ENCODE data around the gene MSMP.

The MSMP gene

GRCh38 chr9:35723426-35723825, 30.6 kb downstream of the MSMP start:
- no peak for DNase-seq (ENCODE audit: low read depth)

- no peak for DNase-seq (ENCODE audit: low read depth)
These were observed 34.5 kb downstream of the MSMP start for GRCh38 chr9:35719546-35719945.

- DNase-seq (ENCODE audit: low read depth) = no peak
These were observed 35.2 kb downstream of the MSMP start for GRCh38 chr9:35718721-35719511.

- no peak for DNase-seq (ENCODE audit: low read depth)
These were observed 36.8 kb downstream of the MSMP start for GRCh38 chr9:35717132-35717870.

GRCh38 chr9:35716230-35716629, 37.8 kb downstream of the MSMP start:
- no peak for DNase-seq (ENCODE audit: low read depth)

- DNase-seq (ENCODE audit: low read depth) = no peak
These were observed 39.4 kb downstream of the MSMP start for GRCh38 chr9:35714579-35715252.

GRCh38 chr9:35714123-35714522, 40.0 kb downstream of the MSMP start:
- DNase-seq (ENCODE audit: low read depth) = no peak

- DNase-seq (ENCODE audit: low read depth) = no peak
These were observed 40.5 kb downstream of the MSMP start for GRCh38 chr9:35713578-35713977.

- no peak for DNase-seq (ENCODE audit: low read depth)
These were observed 41.2 kb downstream of the MSMP start for GRCh38 chr9:35712762-35713400.

GRCh38 chr9:35711501-35712428, 42.3 kb downstream of the MSMP start:
- no peak for DNase-seq (ENCODE audit: low read depth)

GRCh38 chr9:35710818-35711500, 43.1 kb downstream of the MSMP start:
- DNase-seq (ENCODE audit: low read depth) = no peak

GRCh38 chr9:35708146-35708545, 45.9 kb downstream of the MSMP start:
- no peak for DNase-seq (ENCODE audit: low read depth)

GRCh38 chr9:35706951-35707350, 47.1 kb downstream of the MSMP start:
- DNase-seq (ENCODE audit: low read depth) = no peak

GRCh38 chr9:35705836-35706430, 48.1 kb downstream of the MSMP start:
- no peak for DNase-seq (ENCODE audit: low read depth)

GRCh38 chr9:35705372-35705771, 48.7 kb downstream of the MSMP start:
- DNase-seq (ENCODE audit: low read depth) = no peak

GRCh38 chr9:35703906-35704672, 50.0 kb downstream of the MSMP start:
- no peak for DNase-seq (ENCODE audit: low read depth)

Measured in CMK (cell line).